ENCODE data around the gene GRK7.

- TF ChIP-seq CTCF (IDR thresholded peaks at IDR 0.05): no peak
- TF ChIP-seq POLR2A (IDR thresholded peaks at IDR 0.05; ENCODE audit: low read depth): no peak
Measured at GRCh38 chr3:141776376-141776775, 13.2 kb downstream of the GRK7 start.
